ENCODE results near the gene CEP164. TPM values are rescaled to one million over a fixed set of nuclear protein-coding genes. Genes with fewer than 3 reads are reported as not detected.

The CEP164 gene
- total RNA-seq, 1 experiment from 2014 or later: 22.2 TPM

DNA sequence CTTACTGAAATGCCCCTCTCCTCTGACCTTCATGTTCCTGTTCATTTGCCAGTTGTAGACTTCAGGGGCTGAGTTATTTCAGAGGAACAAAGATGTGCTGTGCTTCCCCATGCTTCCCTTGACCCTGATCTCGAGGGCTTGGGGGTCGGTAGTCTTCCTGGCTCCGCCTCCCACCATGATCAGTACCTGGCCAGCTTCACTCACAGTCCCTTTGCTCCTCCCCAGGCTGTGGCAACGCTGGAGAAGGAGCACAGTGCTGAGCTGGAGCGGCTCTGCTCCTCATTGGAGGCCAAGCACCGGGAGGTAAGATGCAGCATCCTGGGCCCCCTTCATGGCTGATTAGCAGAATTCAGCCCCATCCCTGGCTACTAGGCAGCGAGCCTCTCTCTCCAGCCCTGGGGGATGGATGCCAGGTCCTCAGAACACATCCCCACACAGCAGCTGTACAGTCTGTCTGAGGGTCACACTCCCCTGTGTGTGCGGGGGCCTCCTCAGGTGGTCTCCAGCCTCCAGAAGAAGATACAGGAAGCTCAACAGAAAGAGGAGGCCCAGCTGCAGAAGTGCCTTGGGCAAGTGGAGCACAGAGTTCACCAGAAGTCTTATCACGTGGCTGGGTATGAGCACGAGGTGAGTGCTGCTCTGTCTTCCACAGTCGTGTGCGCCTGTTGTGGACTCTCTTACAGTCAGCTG is 64.5 kb downstream of the CEP164 start:
- Histone ChIP-seq H2AFZ (ENCODE audit: low read depth, low read length, poor library complexity, severe bottlenecking) (no peak overlapping the region), H3K9me3 (ENCODE audit: control insufficient read depth in 1 of 2, insufficient read depth in 1 of 2, low read depth in 1 of 2, low read length in 2 of 2) (no peaks in the 10 kb centered on the region), H3K27ac (ENCODE audit: low read depth, low read length) (no peak overlapping the region), H3K27me3 (ENCODE audit: insufficient read depth, low read length) (no peaks in the 10 kb centered on the region), H4K20me1 (ENCODE audit: insufficient read depth) (no peaks in the 10 kb centered on the region), H3K4me2 (ENCODE audit: low read length) (no peak overlapping the region), H3K9ac (ENCODE audit: low read length) (no peak overlapping the region), H3K79me2 (ENCODE audit: insufficient read depth, low read length) (no peaks in the 10 kb centered on the region), H3K4me3 (replicated peaks in 1 of 2; ENCODE audit: low read depth in 1 of 2, low read length in 2 of 2) (no peak overlapping the region), H3K4me1 (ENCODE audit: control insufficient read depth in 1 of 2, insufficient read depth in 2 of 2, low read length in 2 of 2) (peaks cover 0 to 7% of the 10 kb centered on the region in 2 experiments; a peak in 2 of 4 replicates), H3K9me2 (ENCODE audit: insufficient read depth) (no peaks in the 10 kb centered on the region), H3K36me3 (ENCODE audit: control insufficient read depth in 1 of 2, insufficient read depth in 2 of 2, low read length in 2 of 2) (peaks cover 7 to 16% of the 10 kb centered on the region in 2 experiments)
- no peak for TF ChIP-seq JUND (IDR thresholded peaks at IDR 0.05)
- no peak for TF ChIP-seq POLR2A (IDR thresholded peaks at IDR 0.05; ENCODE audit: borderline replicate concordance, extremely low read depth, insufficient read depth, insufficient read length)
- no peak for TF ChIP-seq CEBPB (IDR thresholded peaks at IDR 0.05; ENCODE audit: low read depth)
- TF ChIP-seq, protein P1, sequence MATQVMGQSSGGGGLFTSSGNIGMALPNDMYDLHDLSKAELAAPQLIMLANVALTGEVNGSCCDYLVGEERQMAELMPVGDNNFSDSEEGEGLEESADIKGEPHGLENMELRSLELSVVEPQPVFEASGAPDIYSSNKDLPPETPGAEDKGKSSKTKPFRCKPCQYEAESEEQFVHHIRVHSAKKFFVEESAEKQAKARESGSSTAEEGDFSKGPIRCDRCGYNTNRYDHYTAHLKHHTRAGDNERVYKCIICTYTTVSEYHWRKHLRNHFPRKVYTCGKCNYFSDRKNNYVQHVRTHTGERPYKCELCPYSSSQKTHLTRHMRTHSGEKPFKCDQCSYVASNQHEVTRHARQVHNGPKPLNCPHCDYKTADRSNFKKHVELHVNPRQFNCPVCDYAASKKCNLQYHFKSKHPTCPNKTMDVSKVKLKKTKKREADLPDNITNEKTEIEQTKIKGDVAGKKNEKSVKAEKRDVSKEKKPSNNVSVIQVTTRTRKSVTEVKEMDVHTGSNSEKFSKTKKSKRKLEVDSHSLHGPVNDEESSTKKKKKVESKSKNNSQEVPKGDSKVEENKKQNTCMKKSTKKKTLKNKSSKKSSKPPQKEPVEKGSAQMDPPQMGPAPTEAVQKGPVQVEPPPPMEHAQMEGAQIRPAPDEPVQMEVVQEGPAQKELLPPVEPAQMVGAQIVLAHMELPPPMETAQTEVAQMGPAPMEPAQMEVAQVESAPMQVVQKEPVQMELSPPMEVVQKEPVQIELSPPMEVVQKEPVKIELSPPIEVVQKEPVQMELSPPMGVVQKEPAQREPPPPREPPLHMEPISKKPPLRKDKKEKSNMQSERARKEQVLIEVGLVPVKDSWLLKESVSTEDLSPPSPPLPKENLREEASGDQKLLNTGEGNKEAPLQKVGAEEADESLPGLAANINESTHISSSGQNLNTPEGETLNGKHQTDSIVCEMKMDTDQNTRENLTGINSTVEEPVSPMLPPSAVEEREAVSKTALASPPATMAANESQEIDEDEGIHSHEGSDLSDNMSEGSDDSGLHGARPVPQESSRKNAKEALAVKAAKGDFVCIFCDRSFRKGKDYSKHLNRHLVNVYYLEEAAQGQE (IDR thresholded peaks at IDR 0.05; ENCODE audit: low read depth): no peak
- TF ChIP-seq, protein P2, sequence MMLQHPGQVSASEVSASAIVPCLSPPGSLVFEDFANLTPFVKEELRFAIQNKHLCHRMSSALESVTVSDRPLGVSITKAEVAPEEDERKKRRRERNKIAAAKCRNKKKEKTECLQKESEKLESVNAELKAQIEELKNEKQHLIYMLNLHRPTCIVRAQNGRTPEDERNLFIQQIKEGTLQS (IDR thresholded peaks at IDR 0.05): no peak
- no peak for TF ChIP-seq POLR2AphosphoS5 (IDR thresholded peaks at IDR 0.05; ENCODE audit: low read depth, low read length)
- TF ChIP-seq EZH2phosphoT487 (IDR thresholded peaks at IDR 0.05; ENCODE audit: borderline replicate concordance): no peak
- no peak for TF ChIP-seq CBX3 (IDR thresholded peaks at IDR 0.05; ENCODE audit: low read depth)
- no peak for TF ChIP-seq ZFX (IDR thresholded peaks at IDR 0.05)
- TF ChIP-seq YY1 (IDR thresholded peaks at IDR 0.05; ENCODE audit: extremely low read depth, insufficient replicate concordance, low read depth, low read length): no peak
- TF ChIP-seq, protein P3, sequence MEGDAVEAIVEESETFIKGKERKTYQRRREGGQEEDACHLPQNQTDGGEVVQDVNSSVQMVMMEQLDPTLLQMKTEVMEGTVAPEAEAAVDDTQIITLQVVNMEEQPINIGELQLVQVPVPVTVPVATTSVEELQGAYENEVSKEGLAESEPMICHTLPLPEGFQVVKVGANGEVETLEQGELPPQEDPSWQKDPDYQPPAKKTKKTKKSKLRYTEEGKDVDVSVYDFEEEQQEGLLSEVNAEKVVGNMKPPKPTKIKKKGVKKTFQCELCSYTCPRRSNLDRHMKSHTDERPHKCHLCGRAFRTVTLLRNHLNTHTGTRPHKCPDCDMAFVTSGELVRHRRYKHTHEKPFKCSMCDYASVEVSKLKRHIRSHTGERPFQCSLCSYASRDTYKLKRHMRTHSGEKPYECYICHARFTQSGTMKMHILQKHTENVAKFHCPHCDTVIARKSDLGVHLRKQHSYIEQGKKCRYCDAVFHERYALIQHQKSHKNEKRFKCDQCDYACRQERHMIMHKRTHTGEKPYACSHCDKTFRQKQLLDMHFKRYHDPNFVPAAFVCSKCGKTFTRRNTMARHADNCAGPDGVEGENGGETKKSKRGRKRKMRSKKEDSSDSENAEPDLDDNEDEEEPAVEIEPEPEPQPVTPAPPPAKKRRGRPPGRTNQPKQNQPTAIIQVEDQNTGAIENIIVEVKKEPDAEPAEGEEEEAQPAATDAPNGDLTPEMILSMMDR (IDR thresholded peaks at IDR 0.05 in 2 of 3, conservative IDR thresholded peaks at IDR 0.05 in 1 of 3; ENCODE audit: borderline replicate concordance in 1 of 3, insufficient read depth in 1 of 3, low read depth in 2 of 3, low read length in 2 of 3): no peak
- no peak for TF ChIP-seq EGR1 (IDR thresholded peaks at IDR 0.05; ENCODE audit: low read depth)
- TF ChIP-seq SP1 (IDR thresholded peaks at IDR 0.05; ENCODE audit: low read depth): no peak
- TF ChIP-seq TCF7L2 (IDR thresholded peaks at IDR 0.05; ENCODE audit: borderline replicate concordance, extremely low read depth, insufficient read depth, insufficient read length): no peak
- TF ChIP-seq FOSL1 (IDR thresholded peaks at IDR 0.05; ENCODE audit: low read depth): no peak
- TF ChIP-seq ELF1 (IDR thresholded peaks at IDR 0.05; ENCODE audit: borderline replicate concordance, low read depth): no peak
- no peak for TF ChIP-seq RAD21 (IDR thresholded peaks at IDR 0.05; ENCODE audit: low read depth)
- TF ChIP-seq, protein P4, sequence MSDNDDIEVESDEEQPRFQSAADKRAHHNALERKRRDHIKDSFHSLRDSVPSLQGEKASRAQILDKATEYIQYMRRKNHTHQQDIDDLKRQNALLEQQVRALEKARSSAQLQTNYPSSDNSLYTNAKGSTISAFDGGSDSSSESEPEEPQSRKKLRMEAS (IDR thresholded peaks at IDR 0.05): no peak
- TF ChIP-seq, protein P5, sequence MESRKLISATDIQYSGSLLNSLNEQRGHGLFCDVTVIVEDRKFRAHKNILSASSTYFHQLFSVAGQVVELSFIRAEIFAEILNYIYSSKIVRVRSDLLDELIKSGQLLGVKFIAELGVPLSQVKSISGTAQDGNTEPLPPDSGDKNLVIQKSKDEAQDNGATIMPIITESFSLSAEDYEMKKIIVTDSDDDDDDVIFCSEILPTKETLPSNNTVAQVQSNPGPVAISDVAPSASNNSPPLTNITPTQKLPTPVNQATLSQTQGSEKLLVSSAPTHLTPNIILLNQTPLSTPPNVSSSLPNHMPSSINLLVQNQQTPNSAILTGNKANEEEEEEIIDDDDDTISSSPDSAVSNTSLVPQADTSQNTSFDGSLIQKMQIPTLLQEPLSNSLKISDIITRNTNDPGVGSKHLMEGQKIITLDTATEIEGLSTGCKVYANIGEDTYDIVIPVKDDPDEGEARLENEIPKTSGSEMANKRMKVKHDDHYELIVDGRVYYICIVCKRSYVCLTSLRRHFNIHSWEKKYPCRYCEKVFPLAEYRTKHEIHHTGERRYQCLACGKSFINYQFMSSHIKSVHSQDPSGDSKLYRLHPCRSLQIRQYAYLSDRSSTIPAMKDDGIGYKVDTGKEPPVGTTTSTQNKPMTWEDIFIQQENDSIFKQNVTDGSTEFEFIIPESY (IDR thresholded peaks at IDR 0.05; ENCODE audit: extremely low read depth, insufficient replicate concordance, low read length): no peak
- intact Hi-C loops (cut with micrococcal nuclease): no loop called here
- CTCF ChIA-PET: no interaction called here
- ATAC-seq: no peak
- RAD21 ChIA-PET (ENCODE audit: low non-redundant PET in 1 of 2, low total read pairs in 2 of 2, uncharacterized antibody in 2 of 2, unreplicated experiment in 2 of 2): no interaction called here
- no peak for DNase-seq (ENCODE audit: low read depth, low spot score)
- POLR2A ChIA-PET: no interaction called here
- no TSS peak for BruUV-seq (replicated peaks)
